AG09309 (cell line): Measurements from ENCODE around the gene MBTPS2.

Experiments
- DNase-seq: peaks from one replicate; pipeline ENCODE4 v3.0.0-alpha.2; 2010; ENCODE audit warnings: low read depth
- H3K4me3 ChIP-seq: 2 replicates; pipeline ENCODE4 v1.5.1; 2011; ENCODE audit warnings: mild to moderate bottlenecking, low read depth, low read length, moderate library complexity; ENCODE audit not compliant: control insufficient read depth
- TF ChIP-seq, protein P1 (sequence below): IDR thresholded peaks from 2 replicates; pipeline ENCODE4 v1.5.1; 2011; ENCODE audit warnings: mild to moderate bottlenecking, low read depth, low read length, inconsistent platforms; ENCODE audit not compliant: insufficient read depth, control insufficient read depth; ENCODE audit errors: missing control alignments

MBTPS2 gene

DNA sequence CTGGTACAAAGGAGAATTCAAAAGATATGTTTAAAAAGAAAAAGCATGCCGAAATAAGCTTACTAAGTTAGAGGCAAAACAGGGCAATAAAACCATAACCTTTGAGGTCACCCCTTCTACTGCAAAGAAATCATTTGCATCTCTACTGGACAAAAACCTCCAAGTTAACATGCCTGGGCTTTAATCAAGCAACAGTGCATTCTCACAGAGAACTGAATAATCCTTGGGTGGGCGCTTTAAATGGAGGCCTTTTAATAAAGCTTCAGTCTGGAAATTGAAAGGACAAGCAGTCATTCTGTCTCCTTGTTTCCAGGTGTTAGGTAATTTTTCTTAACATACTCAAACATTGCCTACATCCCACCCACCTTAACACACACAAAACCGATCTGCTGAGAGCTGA lies 66.5 kb downstream of the MBTPS2 start:
- TF ChIP-seq, protein P1, sequence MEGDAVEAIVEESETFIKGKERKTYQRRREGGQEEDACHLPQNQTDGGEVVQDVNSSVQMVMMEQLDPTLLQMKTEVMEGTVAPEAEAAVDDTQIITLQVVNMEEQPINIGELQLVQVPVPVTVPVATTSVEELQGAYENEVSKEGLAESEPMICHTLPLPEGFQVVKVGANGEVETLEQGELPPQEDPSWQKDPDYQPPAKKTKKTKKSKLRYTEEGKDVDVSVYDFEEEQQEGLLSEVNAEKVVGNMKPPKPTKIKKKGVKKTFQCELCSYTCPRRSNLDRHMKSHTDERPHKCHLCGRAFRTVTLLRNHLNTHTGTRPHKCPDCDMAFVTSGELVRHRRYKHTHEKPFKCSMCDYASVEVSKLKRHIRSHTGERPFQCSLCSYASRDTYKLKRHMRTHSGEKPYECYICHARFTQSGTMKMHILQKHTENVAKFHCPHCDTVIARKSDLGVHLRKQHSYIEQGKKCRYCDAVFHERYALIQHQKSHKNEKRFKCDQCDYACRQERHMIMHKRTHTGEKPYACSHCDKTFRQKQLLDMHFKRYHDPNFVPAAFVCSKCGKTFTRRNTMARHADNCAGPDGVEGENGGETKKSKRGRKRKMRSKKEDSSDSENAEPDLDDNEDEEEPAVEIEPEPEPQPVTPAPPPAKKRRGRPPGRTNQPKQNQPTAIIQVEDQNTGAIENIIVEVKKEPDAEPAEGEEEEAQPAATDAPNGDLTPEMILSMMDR: no peak
- H3K4me3 ChIP-seq: no peak overlapping the region
- no peak for DNase-seq

DNA sequence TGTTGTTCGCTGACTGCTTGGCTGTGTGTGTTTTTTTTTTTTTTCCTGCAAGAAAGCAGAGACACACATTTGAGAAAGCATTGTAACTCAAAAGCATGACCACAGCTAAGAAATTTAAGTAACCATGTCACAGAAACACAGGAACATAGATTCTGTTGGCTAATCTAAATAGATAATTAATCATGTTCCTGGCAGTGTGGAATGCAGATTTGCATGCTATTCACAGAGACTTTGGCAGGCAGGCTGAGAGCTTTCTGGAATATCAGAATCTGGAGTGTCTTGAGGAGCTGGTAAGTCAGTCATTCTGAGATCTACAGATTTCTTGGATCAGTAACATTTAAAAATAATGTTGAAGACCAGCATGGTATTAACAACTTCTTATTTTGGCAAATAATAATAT lies 67.8 kb downstream of the MBTPS2 start:
- DNase-seq: no peak
- TF ChIP-seq, protein P1: no peak
- H3K4me3 ChIP-seq: no peak overlapping the region

DNA sequence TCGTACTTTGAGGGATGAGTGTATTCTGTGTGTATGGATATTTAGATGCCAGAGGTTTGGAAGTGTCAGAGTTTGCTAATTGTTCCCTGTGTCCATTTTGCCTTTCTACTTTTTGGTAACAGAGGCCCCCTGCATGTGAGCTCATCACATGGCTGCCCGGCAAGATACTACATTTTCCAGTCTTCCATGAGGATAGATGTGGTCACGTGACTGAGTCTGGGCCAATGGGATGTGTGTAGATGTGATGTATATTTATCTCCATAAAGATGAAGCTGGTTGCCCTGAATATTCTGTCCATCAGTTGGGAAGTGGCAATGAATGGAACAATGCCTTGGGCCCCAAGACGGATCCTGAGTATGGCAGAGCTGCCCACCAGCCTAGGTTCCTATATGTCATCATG lies 72.1 kb downstream of the MBTPS2 start:
- no peak for DNase-seq
- H3K4me3 ChIP-seq: no peak overlapping the region
- TF ChIP-seq, protein P1: no peak

DNA sequence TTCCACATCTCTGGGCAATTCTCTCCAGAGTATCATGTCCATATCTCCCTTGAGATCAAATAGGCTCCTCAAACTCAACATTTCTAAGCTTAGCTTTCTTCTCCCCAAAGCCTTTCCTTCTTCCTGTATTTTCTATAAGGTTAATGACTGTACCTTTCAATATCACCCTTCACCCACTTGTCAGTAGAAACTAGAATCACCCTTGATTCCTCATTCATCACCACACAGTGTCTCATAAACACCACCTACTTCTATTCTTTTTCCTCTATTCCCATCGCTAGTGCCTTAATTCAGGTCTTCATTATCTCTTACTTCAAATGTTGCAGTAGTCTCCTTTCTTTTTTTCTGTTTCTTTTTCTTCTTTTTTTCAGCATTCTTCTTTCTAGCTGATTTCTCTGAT lies 72.8 kb downstream of the MBTPS2 start:
- no peak for DNase-seq
- TF ChIP-seq, protein P1: no peak
- H3K4me3 ChIP-seq: no peak overlapping the region

DNA sequence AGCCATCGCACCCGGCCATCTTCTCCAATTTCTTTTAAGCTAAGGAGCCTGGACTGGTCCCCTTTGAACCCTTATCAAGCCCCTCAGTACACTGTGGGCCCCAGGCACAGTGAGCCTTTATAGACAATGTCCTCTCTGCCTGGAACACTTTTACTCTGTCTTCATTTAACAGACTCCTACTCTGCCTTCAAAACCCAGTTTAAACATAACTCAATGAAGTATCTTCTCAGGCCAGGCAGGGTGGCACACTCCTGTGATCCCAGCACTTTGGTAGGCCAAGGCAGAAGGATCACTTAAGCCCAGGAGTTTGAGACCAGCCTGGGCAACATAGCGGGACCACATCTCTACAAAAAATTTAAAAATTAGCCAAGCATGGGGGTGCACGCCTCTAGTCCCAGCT lies 73.6 kb downstream of the MBTPS2 start:
- DNase-seq: no peak
- no peak overlapping the region for H3K4me3 ChIP-seq
- TF ChIP-seq, protein P1: no peak

DNA sequence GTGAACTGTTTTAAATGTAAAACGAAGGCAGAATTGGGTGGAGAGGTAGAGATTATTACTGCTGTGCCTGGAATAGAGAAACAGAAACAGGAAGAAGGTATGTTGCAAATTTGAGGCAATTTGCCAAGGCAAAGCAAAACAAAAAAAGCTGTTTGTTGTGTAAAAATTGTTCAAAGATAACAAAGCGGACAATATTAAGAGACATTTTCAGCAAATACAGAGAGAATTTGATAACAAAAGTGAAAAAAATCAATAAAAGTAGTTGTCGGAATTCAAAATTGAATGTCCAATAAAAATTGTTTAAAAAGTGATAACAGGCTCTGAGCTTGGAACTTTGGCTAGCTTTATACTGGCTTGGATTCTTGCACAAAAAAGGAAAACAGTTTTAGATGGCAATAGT lies 86.7 kb downstream of the MBTPS2 start:
- no peak overlapping the region for H3K4me3 ChIP-seq
- DNase-seq: no peak
- TF ChIP-seq, protein P1: no peak

DNA sequence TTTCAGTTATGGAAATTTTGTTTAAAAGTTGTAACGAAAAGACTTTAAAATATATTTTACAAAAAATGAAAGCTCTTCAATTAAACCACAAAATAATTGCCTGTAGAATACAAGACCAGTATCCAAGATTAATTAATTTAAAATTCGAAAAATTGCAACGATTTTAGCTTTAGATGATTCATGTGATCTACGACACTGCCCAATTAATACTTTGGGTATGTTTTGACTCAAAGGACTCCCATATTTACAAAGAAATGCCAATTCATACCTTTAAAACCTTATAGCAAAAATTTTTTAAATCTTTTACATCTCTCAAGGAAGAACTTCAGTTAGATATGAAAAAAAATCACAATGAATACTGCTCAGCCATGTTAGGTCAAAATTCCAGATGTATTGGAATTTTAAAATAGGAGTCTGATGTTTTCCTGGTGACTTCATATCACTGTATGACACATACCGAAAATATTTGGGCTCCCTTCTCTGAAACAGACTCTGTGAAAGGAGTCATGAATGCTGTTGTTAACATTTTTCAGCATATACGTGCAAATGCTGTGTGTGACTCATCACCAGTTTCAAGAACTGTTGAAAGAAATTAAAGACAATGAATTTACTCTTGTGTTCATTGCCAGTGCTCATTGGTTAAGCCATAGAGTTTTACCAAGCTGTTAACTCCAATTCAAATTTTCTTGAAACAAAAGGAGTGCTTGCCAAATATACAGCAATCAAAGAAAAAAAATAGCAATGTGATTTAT lies 87.3 kb downstream of the MBTPS2 start:
- TF ChIP-seq, protein P1: no peak
- H3K4me3 ChIP-seq: no peak overlapping the region
- DNase-seq: peak; percentile 85
